HepG2 (cell line): ENCODE data around the gene SLC16A3. TPM values are rescaled to one million over a fixed set of nuclear protein-coding genes. Genes with fewer than 3 reads are reported as not detected.

ENCODE experiments used
- ARHGAP35 ChIP-seq: sonication (generic); formaldehyde crosslinking; IDR thresholded peaks from 2 replicates; pipeline ENCODE4 v1.9.0; 2022; ENCODE audit warnings: mild to moderate bottlenecking, inconsistent platforms, moderate library complexity, missing genetic modification reagents, borderline replicate concordance
- GABPA ChIP-seq, 2 experiments: IDR thresholded peaks; 2 replicates each; pipeline ENCODE4 v1.6.1; 2011 to 2016; ENCODE audit warnings: low read depth in 2 of 2, low read length in 1 of 2, missing biosample characterization in 1 of 2, missing genetic modification characterization in 1 of 2
- GABPB1 ChIP-seq: IDR thresholded peaks from 2 replicates; pipeline ENCODE4 v1.6.1; 2016; ENCODE audit warnings: mild to moderate bottlenecking, missing genetic modification reagents, moderate library complexity, missing compliant biosample characterization
- HES4 ChIP-seq: sonication (generic); formaldehyde crosslinking; IDR thresholded peaks from 2 replicates; pipeline ENCODE4 v1.9.0; 2021; ENCODE audit warnings: mild to moderate bottlenecking, missing genetic modification reagents, borderline replicate concordance
- IKZF1 ChIP-seq: fragments of 450-650 bp; IDR thresholded peaks from 2 replicates; pipeline ENCODE4 v1.7.1; 2016
- JARID2 ChIP-seq: sonication (generic); formaldehyde crosslinking; IDR thresholded peaks from 2 replicates; pipeline ENCODE4 v1.8.1; 2023; ENCODE audit warnings: missing genetic modification reagents, inconsistent platforms; ENCODE audit not compliant: insufficient replicate concordance
- MIER2 ChIP-seq: IDR thresholded peaks from 2 replicates; pipeline ENCODE4 v1.6.1; 2016; ENCODE audit warnings: missing biosample characterization, missing genetic modification reagents
- MTF2 ChIP-seq: sonication (generic); formaldehyde crosslinking; IDR thresholded peaks from 2 replicates; pipeline ENCODE4 v1.5.0; 2020; ENCODE audit warnings: missing genetic modification reagents, borderline replicate concordance
- NFE2L1 ChIP-seq: sonication (generic); formaldehyde crosslinking; IDR thresholded peaks from 2 replicates; pipeline ENCODE4 v1.4.0; 2020; ENCODE audit warnings: missing genetic modification reagents, mild to moderate bottlenecking, borderline replicate concordance
- NFIB ChIP-seq: sonication (generic); formaldehyde crosslinking; IDR thresholded peaks from 2 replicates; pipeline ENCODE4 v1.9.0; 2021; ENCODE audit warnings: missing genetic modification reagents, mild to moderate bottlenecking, borderline replicate concordance
- SNAI1 ChIP-seq: sonication (generic); formaldehyde crosslinking; IDR thresholded peaks from 2 replicates; pipeline ENCODE4 v1.5.0; 2020; ENCODE audit warnings: mild to moderate bottlenecking, missing genetic modification reagents, borderline replicate concordance
- SP4 ChIP-seq: sonication (generic); formaldehyde crosslinking; IDR thresholded peaks from 2 replicates; pipeline ENCODE4 v1.8.1; 2023; ENCODE audit warnings: mild to moderate bottlenecking, missing genetic modification reagents
- STAT6 ChIP-seq: sonication (generic); formaldehyde crosslinking; IDR thresholded peaks from 2 replicates; pipeline ENCODE4 v1.4.0; 2020; ENCODE audit warnings: missing genetic modification reagents, mild to moderate bottlenecking, borderline replicate concordance
- TBX2 ChIP-seq: sonication (generic); formaldehyde crosslinking; IDR thresholded peaks from 2 replicates; pipeline ENCODE4 v1.5.0; 2020; ENCODE audit warnings: missing genetic modification reagents, mild to moderate bottlenecking, borderline replicate concordance
- ZNF230 ChIP-seq: sonication (generic); formaldehyde crosslinking; IDR thresholded peaks from 2 replicates; pipeline ENCODE4 v1.4.0; 2020; ENCODE audit warnings: mild to moderate bottlenecking, missing genetic modification reagents
- ZNF317 ChIP-seq: sonication (generic); formaldehyde crosslinking; IDR thresholded peaks from 2 replicates; pipeline ENCODE4 v1.5.0; 2020; ENCODE audit warnings: mild to moderate bottlenecking, missing genetic modification reagents
- ZNF33A ChIP-seq: sonication (generic); formaldehyde crosslinking; IDR thresholded peaks from 2 replicates; pipeline ENCODE4 v1.5.1; 2020; ENCODE audit warnings: missing genetic modification reagents, mild to moderate bottlenecking, moderate library complexity, borderline replicate concordance
- ZNF549 ChIP-seq: sonication (generic); formaldehyde crosslinking; IDR thresholded peaks from 2 replicates; pipeline ENCODE4 v1.5.0; 2020; ENCODE audit warnings: missing genetic modification reagents
- ZNF576 ChIP-seq: sonication (generic); formaldehyde crosslinking; IDR thresholded peaks from 2 replicates; pipeline ENCODE4 v1.4.0; 2020; ENCODE audit warnings: mild to moderate bottlenecking, missing genetic modification reagents
- ZNF674 ChIP-seq: sonication (generic); formaldehyde crosslinking; IDR thresholded peaks from 2 replicates; pipeline ENCODE4 v1.5.0; 2020; ENCODE audit warnings: low read depth, mild to moderate bottlenecking, missing genetic modification reagents
- polyA plus RNA-seq, 8 experiments: library from polyadenylated mRNA; depleted of rRNA in 3 of 8; stranded (reverse) in 7 of 8; unstranded in 1 of 8; fragments of >200 nt; fragmentation: Illumina TruSeq in 4 of 8; extraction: Trizol in 4 of 8; gene quantifications; 2 replicates each; pipeline versions ENCODE4 v1.2.1 to v1.2.3, GENCODE V29; 2011 to 2016; ENCODE audit warnings: low read depth in 4 of 8, missing spikeins in 1 of 8, mixed read lengths in 1 of 8; ENCODE audit not compliant: insufficient read depth in 1 of 8
- total RNA-seq, 5 experiments: library from RNA; depleted of rRNA; stranded (reverse); fragments of >200 nt; fragmentation: Illumina TruSeq; extraction: Trizol; gene quantifications; 2 replicates each; pipeline ENCODE4 v1.2.3, GENCODE V29; 2016; ENCODE audit warnings: low read depth in 1 of 5
- TF ChIP-seq, protein P1 (sequence below): sonication (generic); formaldehyde crosslinking; IDR thresholded peaks from 2 replicates; pipeline ENCODE4 v1.8.1; 2023; ENCODE audit warnings: mild to moderate bottlenecking, missing genetic modification reagents
- TF ChIP-seq, protein P2 (sequence below): sonication (generic); formaldehyde crosslinking; IDR thresholded peaks from 2 replicates; pipeline ENCODE4 v1.5.1; 2020; ENCODE audit warnings: missing genetic modification reagents, mild to moderate bottlenecking, borderline replicate concordance

SLC16A3 gene
- total and polyA plus RNA-seq, 2 of the 13 experiments (the other 11 are each of a cell fraction or from before 2014, with no cell fraction given), result 242 to 349 TPM

DNA sequence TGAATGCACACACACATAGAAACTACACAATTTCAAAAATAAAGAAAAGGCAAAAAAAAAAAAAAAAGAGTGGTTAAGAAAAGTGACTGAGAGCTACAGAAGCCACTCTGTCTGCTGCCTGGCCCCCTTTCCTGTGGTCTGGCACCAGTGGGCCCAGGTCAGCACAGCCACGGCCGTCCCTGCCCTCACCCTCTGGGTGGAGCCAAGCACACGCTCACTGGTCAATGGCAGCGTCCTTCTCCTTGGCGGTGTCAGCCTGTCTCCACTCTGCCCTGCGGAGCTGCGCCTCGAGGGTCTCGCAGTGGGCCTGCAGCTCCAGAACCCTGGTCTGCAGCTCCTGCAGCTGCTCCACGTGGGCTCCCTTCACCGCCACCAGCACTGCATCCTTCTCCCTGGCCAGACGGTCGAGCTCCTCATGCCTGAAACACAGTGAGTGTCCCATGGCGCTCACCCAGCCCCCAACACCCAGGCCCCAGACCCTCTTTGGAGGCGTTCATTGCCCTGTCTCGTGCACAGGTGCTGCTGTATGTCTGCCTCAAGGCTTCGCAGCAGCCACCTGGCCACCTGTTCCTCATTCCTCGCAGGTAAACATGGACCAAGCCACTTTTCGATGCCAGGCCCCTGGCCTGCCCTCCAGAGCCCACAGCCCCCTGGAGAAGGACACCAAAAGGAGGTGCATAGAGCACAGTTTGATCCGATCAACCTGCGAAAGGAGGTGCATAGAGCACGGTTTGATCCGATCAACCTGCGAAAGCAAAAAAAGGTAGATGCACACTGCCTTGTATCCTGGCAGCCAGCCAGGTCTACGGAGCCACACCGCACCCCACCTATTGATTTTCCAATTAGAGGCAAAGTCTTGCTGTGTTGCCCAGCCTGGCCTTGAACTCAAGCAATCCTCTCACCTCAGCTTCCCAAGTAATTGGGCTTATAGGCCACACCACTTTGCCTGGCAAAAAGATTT lies 40.6 kb upstream of the SLC16A3 start (continued):
- TF ChIP-seq, protein P1, sequence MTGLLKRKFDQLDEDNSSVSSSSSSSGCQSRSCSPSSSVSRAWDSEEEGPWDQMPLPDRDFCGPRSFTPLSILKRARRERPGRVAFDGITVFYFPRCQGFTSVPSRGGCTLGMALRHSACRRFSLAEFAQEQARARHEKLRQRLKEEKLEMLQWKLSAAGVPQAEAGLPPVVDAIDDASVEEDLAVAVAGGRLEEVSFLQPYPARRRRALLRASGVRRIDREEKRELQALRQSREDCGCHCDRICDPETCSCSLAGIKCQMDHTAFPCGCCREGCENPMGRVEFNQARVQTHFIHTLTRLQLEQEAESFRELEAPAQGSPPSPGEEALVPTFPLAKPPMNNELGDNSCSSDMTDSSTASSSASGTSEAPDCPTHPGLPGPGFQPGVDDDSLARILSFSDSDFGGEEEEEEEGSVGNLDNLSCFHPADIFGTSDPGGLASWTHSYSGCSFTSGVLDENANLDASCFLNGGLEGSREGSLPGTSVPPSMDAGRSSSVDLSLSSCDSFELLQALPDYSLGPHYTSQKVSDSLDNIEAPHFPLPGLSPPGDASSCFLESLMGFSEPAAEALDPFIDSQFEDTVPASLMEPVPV (CRISPR knock-in tag), result no peak
- TF ChIP-seq JARID2 (CRISPR knock-in tag), result no peak
- TF ChIP-seq ZNF33A (CRISPR knock-in tag), result 0 out of 2 replicates have a peak, but pooled peaks have one; percentile 54
- TF ChIP-seq NFE2L1 (CRISPR knock-in tag), result no peak
- no peak for TF ChIP-seq ARHGAP35 (CRISPR knock-in tag)
- no peak for TF ChIP-seq ZNF549 (CRISPR knock-in tag)
- TF ChIP-seq ZNF576 (CRISPR knock-in tag), result no peak
- 0 out of 2 replicates have a peak, but pooled peaks have one; percentile 3 for TF ChIP-seq GABPB1 (CRISPR knock-in tag)
- TF ChIP-seq ZNF674, result no peak
- no peak for TF ChIP-seq ZNF317
- no peak for TF ChIP-seq STAT6 (CRISPR knock-in tag)
- TF ChIP-seq, protein P2, sequence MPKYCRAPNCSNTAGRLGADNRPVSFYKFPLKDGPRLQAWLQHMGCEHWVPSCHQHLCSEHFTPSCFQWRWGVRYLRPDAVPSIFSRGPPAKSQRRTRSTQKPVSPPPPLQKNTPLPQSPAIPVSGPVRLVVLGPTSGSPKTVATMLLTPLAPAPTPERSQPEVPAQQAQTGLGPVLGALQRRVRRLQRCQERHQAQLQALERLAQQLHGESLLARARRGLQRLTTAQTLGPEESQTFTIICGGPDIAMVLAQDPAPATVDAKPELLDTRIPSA, result no peak
- TF ChIP-seq GABPA (IDR thresholded peaks at IDR 0.05; ENCODE audit: low read depth, low read length), result no peak
- TF ChIP-seq GABPA (CRISPR knock-in tag; IDR thresholded peaks at IDR 0.05; ENCODE audit: low read depth), result no peak
- TF ChIP-seq NFIB (CRISPR knock-in tag), result 0 out of 2 replicates have a peak, but pooled peaks have one; percentile 43
- no peak for TF ChIP-seq IKZF1
- TF ChIP-seq SNAI1 (CRISPR knock-in tag), result no peak
- no peak for TF ChIP-seq ZNF230
- TF ChIP-seq TBX2 (CRISPR knock-in tag), result 0 out of 2 replicates have a peak, but pooled peaks have one; percentile 8
- TF ChIP-seq MIER2 (CRISPR knock-in tag), result no peak
- TF ChIP-seq MTF2 (CRISPR knock-in tag), result no peak
- no peak for TF ChIP-seq HES4 (CRISPR knock-in tag)
- no peak for TF ChIP-seq SP4
